Muscle of arm (tissue), 14 donors: ENCODE measurements around the gene GATAD1. TPM values are rescaled to one million over a fixed set of nuclear protein-coding genes. Genes with fewer than 3 reads are reported as not detected.
"Not testable (repeated sequence)": the region's sequence is repeated elsewhere in the genome, so short reads cannot be mapped to it uniquely, and the experiment has no call there.

Source experiments
- DNase-seq: peaks from one replicate; pipeline ENCODE4 v3.0.0-alpha.2; 2013
- long read RNA-seq, 11 donors: transcript quantifications; one replicate each; lab custom pipeline, GENCODE V29; 2026
- polyA plus RNA-seq, 12 donors: library from polyadenylated mRNA; unstranded; fragments of 120-200 nt; gene quantifications; one replicate each; pipeline ENCODE4 v1.2.1, GENCODE V29; 2013; ENCODE audit not compliant: insufficient read length in 12 of 12

The GATAD1 gene, protein sequence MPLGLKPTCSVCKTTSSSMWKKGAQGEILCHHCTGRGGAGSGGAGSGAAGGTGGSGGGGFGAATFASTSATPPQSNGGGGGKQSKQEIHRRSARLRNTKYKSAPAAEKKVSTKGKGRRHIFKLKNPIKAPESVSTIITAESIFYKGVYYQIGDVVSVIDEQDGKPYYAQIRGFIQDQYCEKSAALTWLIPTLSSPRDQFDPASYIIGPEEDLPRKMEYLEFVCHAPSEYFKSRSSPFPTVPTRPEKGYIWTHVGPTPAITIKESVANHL
- polyA plus RNA-seq, result 10 to 100 TPM in 11 of 12 donors, not detected in 1; 19.3 to 43.3 (median 29.5) TPM
- long read RNA-seq, donor 1, transcript GATAD1-203 (3 exons, 2,017 nt), result minor isoform, 5 of 36 reads
- long read RNA-seq, donor 1, transcript GATAD1-201 (5 exons, 3,962 nt), result major isoform, 16 of 36 reads
- long read RNA-seq, donor 1, transcript GATAD1-204 (2 exons, 448 nt), result minor isoform, 5 of 36 reads
- long read RNA-seq, donor 1, partial matches to known transcripts, result 6 of 36 reads
- long read RNA-seq, donor 1, other reads (novel, unspliced or antisense), result 0 of 36 reads
- long read RNA-seq, donor 2, transcript GATAD1-201 (5 exons, 3,962 nt), result major isoform, 5 of 7 reads
- long read RNA-seq, donor 2, partial matches to known transcripts, result 0 of 7 reads
- long read RNA-seq, donor 2, other reads (novel, unspliced or antisense), result 0 of 7 reads
- long read RNA-seq, donor 3, partial matches to known transcripts, result 0 of 9 reads
- long read RNA-seq, donor 3, other reads (novel, unspliced or antisense), result 0 of 9 reads
- long read RNA-seq, donor 4, transcript GATAD1-201 (5 exons, 3,962 nt), result major isoform, 5 of 7 reads
- long read RNA-seq, donor 4, partial matches to known transcripts, result 0 of 7 reads
- long read RNA-seq, donor 4, other reads (novel, unspliced or antisense), result 0 of 7 reads
- long read RNA-seq, donor 5, transcript GATAD1-201 (5 exons, 3,962 nt), result major isoform, 6 of 8 reads
- long read RNA-seq, donor 5, partial matches to known transcripts, result 0 of 8 reads
- long read RNA-seq, donor 5, other reads (novel, unspliced or antisense), result 0 of 8 reads
- long read RNA-seq, donor 6, transcript GATAD1-201 (5 exons, 3,962 nt), result major isoform, 7 of 17 reads
- long read RNA-seq, donor 6, partial matches to known transcripts, result 7 of 17 reads
- long read RNA-seq, donor 6, other reads (novel, unspliced or antisense), result 0 of 17 reads
- long read RNA-seq, donor 7, transcript GATAD1-201 (5 exons, 3,962 nt), result major isoform, 8 of 9 reads
- long read RNA-seq, donor 7, partial matches to known transcripts, result 0 of 9 reads
- long read RNA-seq, donor 7, other reads (novel, unspliced or antisense), result 0 of 9 reads
- long read RNA-seq, donor 8, partial matches to known transcripts, result 0 of 8 reads
- long read RNA-seq, donor 8, other reads (novel, unspliced or antisense), result 0 of 8 reads
- long read RNA-seq, donor 9, transcript GATAD1-201 (5 exons, 3,962 nt), result major isoform, 7 of 12 reads
- long read RNA-seq, donor 9, partial matches to known transcripts, result 0 of 12 reads
- long read RNA-seq, donor 9, other reads (novel, unspliced or antisense), result 0 of 12 reads
- long read RNA-seq, donor 10, transcript GATAD1-201 (5 exons, 3,962 nt), result major isoform, 10 of 11 reads
- long read RNA-seq, donor 10, partial matches to known transcripts, result 0 of 11 reads
- long read RNA-seq, donor 10, other reads (novel, unspliced or antisense), result 0 of 11 reads
- long read RNA-seq, donor 11, transcript GATAD1-201 (5 exons, 3,962 nt), result major isoform, 7 of 11 reads
- long read RNA-seq, donor 11, partial matches to known transcripts, result 0 of 11 reads
- long read RNA-seq, donor 11, other reads (novel, unspliced or antisense), result 0 of 11 reads

DNA sequence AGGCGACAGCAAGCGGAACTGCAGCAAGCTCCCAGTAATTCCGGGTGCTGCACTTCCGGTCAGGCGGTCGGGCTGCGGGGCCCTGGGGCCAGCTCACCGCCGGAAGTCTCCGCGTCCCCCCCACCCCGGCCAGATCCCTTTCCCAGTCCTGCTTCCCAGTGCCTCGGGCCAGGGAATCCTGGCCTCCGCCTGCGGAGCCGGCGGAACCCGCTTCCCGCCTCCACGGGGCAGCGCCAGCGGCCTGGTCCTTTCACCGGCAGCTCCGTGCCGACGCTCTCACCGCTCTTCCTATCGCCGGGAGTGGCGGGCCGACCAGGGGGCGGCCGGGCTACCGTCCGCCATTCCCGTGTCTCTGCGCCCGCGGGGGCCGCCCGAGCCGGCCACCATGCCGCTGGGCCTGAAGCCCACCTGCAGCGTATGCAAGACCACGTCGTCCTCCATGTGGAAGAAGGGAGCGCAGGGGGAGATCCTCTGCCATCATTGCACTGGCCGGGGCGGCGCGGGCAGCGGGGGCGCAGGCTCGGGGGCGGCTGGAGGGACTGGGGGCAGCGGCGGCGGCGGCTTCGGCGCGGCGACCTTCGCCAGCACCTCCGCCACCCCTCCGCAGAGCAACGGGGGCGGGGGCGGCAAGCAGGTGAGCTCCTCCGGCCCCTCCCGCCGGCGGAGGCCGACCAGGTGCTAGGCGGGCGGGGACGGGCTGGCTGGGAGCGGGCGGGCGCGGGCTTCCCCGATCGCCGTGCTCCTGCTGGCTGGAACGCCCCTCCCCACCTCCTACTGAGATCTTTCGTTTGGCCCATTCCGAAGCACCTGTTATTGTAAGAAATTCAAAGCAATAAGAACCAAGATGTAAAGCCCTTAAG lies at the start of gene GATAD1:
GATAD1 (plus strand) TSS at position 138 of the 860 bp plus-strand sequence; CDS start at position 386, 248 bp downstream.
- DNase-seq, result peak; percentile 93

- no peak for DNase-seq
Observed at GRCh38 chr7:92397542-92397941, 49.7 kb upstream of the GATAD1 start.

DNA sequence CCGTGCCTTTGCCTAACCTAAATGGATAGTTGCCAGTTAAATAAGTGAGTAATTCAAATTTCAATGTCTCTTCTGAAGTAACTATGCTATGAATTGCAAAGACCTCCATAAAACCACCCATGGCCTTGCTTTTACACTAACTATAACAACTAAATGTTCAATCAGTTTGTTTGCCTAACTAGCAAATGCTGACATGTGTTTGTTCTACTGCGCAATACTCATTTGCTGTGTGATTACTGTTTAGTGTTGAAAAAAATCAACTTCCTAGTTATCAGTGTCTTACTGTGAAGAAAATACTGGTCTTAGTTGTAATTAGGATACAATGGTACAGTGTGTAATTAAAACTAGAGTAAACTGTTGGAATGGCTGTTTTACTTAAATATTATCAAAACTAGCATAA lies 47.3 kb upstream of the GATAD1 start:
- DNase-seq, result no peak

GRCh38 chr7:92402920-92403759 lies 44.1 kb upstream of the GATAD1 start:
- no peak for DNase-seq

DNA sequence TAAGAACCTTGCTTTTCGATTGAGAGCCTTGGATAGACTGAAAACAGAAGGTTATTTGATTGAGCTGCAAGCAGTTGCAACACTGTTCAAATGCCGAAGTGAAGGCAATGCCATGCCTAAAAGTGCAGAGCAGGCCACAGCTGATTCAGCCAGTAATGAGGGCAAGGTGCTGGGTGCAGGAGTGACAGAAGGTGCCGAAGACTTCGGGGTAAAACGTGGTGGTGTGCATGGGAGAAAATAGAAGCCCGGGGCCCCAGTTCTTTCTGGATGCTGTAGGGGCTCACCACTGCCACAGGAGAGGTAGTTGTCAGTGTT lies 43.6 kb upstream of the GATAD1 start:
- DNase-seq, result no peak

DNA sequence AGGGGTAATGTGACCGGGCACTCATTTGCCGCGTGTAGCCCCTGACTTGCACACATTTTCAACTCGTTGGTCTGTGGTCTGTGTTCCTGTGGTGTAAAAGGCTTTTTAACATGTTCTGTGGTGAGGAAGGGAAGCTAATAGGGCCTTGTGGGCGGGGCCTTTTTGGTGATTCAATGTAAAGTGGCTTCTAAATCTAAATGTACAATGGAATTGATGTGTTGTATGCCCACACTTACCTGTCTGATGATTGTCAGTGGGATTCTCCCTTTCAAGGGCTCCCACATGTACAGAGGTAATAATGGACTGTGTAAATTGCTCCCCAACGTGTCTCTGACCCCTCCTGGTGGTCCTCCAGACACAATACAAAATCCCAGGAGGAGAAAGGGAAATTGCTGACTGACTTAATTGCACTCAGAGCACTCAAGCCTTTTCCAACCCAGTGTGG lies 43.1 kb upstream of the GATAD1 start:
- DNase-seq, result no peak

DNA sequence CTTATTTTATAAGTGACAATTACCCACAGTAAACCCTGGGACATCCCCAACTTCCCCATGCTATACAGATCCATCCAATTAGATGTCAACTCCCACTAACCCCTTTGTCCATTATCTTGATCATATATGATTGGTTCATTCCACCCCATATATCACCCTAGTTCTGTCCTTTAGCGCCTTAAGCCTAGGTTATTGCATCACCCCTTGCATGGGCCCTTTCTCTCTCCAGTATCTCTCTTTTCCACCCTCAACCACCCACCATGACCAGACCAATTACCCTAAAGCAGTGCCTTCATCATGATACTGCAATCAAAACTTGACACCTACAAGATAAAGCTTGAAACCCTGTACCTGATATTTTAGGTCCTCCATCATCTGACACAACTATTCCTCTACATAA lies 37.9 kb upstream of the GATAD1 start:
- DNase-seq, result no peak

DNA sequence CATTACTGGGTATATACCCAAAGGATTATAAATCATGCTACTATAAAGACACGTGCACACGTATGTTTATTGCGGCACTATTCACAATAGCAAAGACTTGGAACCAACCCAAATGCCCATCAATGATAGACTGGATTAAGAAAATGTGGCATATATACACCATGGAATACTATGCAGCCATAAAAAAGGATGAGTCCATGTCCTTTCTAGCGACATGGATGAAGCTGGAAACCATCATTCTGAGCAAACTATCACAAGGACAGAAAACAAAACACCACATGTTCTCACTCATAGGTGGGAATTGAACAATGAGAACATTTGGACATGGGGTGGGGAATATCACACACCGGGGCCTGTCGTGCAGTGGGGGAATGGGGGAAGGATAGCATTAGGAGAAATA lies 37.1 kb upstream of the GATAD1 start:
- DNase-seq, result not testable (repeated sequence)

DNA sequence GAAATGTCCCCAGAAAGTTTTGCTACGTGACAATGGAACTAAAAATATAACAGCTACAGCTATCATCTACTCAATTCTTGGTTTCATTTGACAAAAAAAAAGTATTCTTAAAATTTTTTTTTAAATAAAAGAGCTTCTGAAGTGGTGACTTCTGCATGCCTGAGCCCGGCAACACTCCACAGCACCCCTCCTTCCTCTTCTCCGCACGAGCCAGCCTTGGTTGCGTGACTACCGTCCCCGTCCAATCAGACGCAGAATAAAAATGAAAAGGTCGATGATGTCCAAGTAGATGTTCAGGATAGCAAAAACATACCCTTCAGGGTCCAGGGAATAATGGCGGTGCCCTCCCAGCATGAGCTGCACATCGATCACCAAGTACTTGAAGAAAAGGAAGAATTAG lies 34.5 kb upstream of the GATAD1 start:
- DNase-seq, result no peak

DNA sequence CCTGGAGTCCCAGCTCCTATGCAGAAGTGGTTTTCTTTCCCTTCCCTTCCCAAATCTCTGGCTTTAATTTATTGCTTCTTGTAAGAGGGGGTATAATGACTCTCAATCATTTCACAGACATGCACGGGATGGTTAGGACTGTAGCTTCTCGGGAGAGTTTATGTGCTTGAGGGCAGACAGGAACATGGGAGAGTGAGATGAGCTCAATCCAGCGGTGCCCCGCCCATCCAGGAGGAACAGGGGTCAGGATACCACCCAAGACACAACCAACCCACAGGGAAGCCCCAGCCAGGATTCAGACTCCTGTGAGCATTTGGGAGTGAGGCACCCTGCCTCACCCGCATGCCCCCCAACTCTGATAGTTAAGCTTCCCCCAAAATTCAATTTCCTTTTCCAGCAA lies 33.7 kb upstream of the GATAD1 start:
- DNase-seq, result no peak

DNA sequence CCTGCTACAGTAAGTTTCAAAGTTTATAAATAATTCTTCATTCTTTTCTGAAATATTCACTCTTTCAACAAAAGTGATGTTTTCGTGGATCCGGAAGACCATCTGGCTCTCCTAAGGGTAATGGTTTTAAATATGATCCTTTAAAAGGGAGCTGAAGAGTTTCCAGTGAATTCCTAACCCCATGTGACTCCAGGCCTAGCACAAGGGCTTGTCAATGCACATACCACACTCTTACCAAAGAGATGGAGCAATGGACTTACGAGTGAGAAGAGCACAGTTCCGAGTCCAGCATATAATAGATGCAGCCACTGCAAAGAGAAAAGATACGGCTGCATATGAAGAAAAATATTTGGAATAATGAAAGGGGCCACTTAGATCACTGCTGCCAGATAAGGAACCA lies 32.1 kb upstream of the GATAD1 start:
- DNase-seq, result no peak

- no peak for DNase-seq
Observed at GRCh38 chr7:92417913-92418312, 29.4 kb upstream of the GATAD1 start.

GRCh38 chr7:92421676-92422435 lies 25.4 kb upstream of the GATAD1 start:
- DNase-seq, result no peak

DNA sequence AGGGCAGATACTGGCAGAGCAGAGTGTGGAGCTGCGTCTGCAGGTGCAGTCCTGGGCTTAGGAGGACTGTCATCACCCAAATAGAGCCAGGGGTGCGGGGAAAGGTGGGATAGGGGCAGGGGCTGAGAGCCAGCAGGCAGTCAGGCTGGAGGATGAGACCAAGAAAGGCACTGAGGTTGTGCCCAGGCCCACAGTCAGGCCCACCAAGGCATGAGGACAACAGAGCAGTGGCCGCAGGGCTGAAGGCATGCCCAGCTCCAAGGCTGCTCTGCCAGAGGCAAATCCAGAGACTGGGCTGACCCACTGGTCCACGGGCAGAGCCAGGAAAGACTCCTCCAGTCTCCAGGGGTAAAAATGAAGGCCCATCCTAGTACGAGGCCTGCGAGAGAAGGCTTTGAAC lies 24.4 kb upstream of the GATAD1 start:
- no peak for DNase-seq

DNA sequence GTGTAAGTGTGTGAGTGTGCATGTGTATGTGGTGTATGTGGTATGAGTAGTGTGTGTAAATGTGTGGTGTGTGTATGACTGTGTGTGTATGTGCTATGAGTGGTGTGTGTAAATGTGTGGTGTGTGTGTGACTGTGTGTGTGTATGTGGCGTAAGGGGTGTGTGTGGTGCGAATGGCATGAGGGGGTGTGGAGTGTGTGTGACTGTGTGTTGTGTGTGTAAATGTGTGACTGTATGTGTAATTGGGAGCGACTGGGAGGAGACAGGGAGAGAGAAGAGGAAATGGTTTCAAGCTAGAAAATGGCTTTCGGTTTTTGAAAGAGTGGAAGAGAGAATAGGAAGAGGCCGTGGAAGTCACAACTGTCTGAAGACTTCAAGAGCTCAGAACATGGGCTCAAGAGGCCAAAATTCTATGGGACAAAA lies 23.6 kb upstream of the GATAD1 start:
- no peak for DNase-seq

DNA sequence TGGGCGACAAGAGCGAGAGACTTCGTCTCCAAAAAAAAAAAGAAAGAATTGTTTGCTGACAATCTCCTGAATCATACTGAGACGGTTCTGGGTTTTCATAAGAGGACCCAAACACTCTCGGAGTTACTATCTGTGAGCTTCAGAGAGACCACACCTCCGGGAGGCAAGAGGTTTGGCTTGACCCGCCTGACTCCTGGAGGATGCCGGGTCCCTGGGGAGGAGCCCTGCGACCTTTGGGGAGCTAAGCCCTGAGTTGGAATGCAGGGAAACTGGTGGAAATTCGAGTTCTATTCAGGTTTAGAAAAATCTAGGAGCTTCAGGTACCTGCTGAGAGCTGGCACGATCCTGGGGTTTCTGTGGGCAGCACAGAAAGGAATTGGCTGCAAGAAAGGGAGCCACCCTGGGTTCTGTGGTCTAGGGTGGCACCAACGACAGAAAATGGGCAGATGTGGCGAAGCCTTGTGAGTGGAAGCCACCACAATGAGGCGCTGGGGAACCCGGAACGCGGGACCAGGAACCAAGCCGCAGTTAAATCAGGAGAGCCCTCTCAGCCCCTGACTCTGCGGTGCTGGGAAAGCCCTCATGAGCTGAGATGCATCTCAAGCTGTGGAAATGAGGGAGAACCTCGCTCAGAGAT lies 21.9 kb upstream of the GATAD1 start:
- no peak for DNase-seq

GRCh38 chr7:92427193-92427592 lies 20.1 kb upstream of the GATAD1 start:
- DNase-seq, result no peak
